ENCODE data around the gene DPPA2.
A peak's percentile ranks its signal among the peaks of the same experiment; 100 is the strongest.
"Not testable (repeated sequence)": the region's sequence is repeated elsewhere in the genome, so short reads cannot be mapped to it uniquely, and the experiment has no call there.

Gene DPPA2, protein sequence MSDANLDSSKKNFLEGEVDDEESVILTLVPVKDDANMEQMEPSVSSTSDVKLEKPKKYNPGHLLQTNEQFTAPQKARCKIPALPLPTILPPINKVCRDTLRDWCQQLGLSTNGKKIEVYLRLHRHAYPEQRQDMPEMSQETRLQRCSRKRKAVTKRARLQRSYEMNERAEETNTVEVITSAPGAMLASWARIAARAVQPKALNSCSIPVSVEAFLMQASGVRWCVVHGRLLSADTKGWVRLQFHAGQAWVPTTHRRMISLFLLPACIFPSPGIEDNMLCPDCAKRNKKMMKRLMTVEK

DNA sequence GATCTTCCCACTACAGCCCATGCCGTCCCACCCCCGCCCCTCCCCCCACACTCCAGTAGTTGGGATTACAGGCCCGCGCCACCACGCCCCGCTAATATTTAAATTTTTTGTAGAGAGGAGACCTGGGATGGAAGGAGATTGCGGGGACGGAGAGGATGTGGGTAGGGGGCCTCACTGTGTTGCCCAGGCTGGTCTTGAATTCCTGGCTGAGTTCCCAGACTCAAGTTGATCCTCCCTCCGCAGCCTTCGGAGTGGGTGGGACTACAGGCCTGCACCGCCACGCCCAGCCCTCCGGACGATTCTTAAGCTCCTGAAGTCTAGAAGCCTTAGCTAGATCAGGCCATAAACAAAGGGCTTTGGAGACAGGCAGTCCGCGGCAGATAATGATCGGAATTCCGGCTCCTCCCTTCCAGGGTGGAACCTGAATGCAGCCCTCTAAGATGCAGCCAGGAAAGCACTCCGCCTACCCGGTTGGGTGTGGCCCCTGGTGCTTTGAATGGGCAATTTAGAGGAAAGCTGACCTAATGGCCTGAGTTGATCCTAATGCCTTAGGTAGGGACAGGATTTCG is at the start of gene DPPA2:
DPPA2 (minus strand) TSS at position 356 of the 569 bp plus-strand sequence. CDS start 1,975 bp downstream, outside the sequence.
- H3K4me3 ChIP-seq (ENCODE audit: low read length), result no peak within 1 kb of the TSS
- no peak for TF ChIP-seq CTCF (conservative IDR thresholded peaks at IDR 0.05; ENCODE audit: low read depth, low read length)
- DNase-seq (ENCODE audit: low read depth), result no peak

- DNase-seq (ENCODE audit: low read depth), result no peak
- H3K4me3 ChIP-seq (ENCODE audit: low read length), result no peak overlapping the region
- no peak for TF ChIP-seq CTCF (conservative IDR thresholded peaks at IDR 0.05; ENCODE audit: low read depth, low read length)
Measured at GRCh38 chr3:109364088-109364487, 47.8 kb upstream of the DPPA2 start.

DNA sequence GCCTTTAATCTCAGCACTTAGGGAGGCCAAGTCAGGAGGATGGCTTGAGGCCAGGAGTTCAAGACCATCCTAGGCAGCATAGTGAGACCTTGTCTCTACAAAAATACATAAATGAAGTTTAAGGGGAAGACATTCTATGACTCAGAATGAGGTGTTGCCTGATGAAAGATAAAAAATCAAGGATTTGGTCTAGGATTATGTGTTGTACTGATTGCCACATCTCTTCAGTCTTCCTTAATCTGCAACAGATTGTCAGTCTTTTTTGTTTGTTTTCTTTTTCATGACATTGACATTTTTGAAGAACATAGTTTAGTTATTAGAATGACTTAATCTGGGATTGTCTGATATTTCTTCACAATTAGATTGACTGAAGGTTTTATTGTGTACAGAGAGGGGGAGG is 47.3 kb upstream of the DPPA2 start:
- H3K4me3 ChIP-seq (ENCODE audit: low read length), result no peak overlapping the region
- no peak for TF ChIP-seq CTCF (conservative IDR thresholded peaks at IDR 0.05; ENCODE audit: low read depth, low read length)
- no peak for DNase-seq (ENCODE audit: low read depth)

DNA sequence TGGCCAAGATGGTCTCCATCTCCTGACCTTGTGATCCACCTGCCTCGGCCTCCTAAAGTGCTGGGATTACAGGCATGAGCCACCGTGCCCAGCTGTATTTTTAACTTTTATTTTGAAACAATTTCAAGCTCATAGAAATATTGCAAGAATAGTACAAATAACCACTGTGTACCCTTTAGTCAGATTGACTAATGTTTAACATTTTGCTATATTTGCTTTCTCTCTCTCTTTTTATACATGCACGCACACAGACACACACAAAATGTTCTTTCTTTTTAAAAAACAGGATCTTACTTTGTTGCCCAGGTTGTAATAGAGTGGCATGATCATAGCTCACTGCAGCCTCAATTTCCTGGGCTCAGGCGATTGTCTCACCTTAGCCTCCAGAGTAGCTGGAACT is 46.5 kb upstream of the DPPA2 start:
- no peak for TF ChIP-seq CTCF (conservative IDR thresholded peaks at IDR 0.05; ENCODE audit: low read depth, low read length)
- DNase-seq (ENCODE audit: low read depth), result no peak

DNA sequence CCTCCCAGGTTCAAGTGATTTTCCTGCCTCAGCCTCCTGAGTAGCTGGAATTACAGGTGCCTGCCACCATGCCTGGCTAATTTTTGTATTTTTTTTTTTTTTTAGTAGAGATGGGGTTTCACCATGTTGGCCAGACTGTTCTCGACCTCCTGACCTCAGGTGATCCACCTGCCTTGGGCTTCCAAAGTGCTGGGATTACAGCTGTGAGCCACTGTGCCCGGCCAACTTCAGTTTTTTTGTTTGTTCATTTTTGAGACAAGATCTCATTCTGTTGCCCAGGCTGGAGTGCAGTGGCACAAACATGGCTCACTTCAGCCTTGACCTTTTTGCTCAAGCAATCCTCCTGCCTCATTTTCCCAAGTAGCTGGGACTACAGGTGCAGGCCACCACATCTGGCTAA is 42.5 kb upstream of the DPPA2 start:
- DNase-seq (ENCODE audit: low read depth); H3K4me3 ChIP-seq (ENCODE audit: low read length): not testable (repeated sequence)

More for the DNA sequence above, 46.5 kb upstream of the DPPA2 start:
- H3K4me3 ChIP-seq (ENCODE audit: low read length), result no peak overlapping the region

- H3K4me3 ChIP-seq (ENCODE audit: low read length), result no peak overlapping the region
- DNase-seq (ENCODE audit: low read depth), result no peak
- TF ChIP-seq CTCF (conservative IDR thresholded peaks at IDR 0.05; ENCODE audit: low read depth, low read length), result no peak
Measured at GRCh38 chr3:109356442-109357155, 40.3 kb upstream of the DPPA2 start.

GRCh38 chr3:109355625-109356441 is 39.5 kb upstream of the DPPA2 start:
- peak overlapping the region; percentile 10 for H3K4me3 ChIP-seq (ENCODE audit: low read length)
- no peak for TF ChIP-seq CTCF (conservative IDR thresholded peaks at IDR 0.05; ENCODE audit: low read depth, low read length)
- no peak for DNase-seq (ENCODE audit: low read depth)
